Epithelial cell of prostate (primary cell): ENCODE results near the gene TIRAP.
A peak's percentile ranks its signal among the peaks of the same experiment; 100 is the strongest.
"Not testable (repeated sequence)": the region's sequence is repeated elsewhere in the genome, so short reads cannot be mapped to it uniquely, and the experiment has no call there.

ENCODE experiments used
- DNase-seq: peaks from one replicate; pipeline ENCODE4 v3.0.0-alpha.2; 2011; ENCODE audit warnings: low read depth, low spot score
- H3K27ac ChIP-seq: fragments of 450-650 bp; 2 replicates; pipeline ENCODE4 v1.5.1; 2017; ENCODE audit warnings: mild to moderate bottlenecking

Gene TIRAP

GRCh38 chr11:126282736-126283591 lies at the start of gene TIRAP:
TSS of gene TIRAP (plus strand) at chr11:126283093. CDS start at chr11:126290895, 7,802 bp downstream.
- DNase-seq: no peak

GRCh38 chr11:126233391-126233790 lies 49.5 kb upstream of the TIRAP start:
- peak; percentile 16 for DNase-seq
- H3K27ac ChIP-seq: no peak overlapping the region

More at GRCh38 chr11:126282736-126283591, at the start of gene TIRAP:
- peak within 1 kb of the TSS; percentile 76 for H3K27ac ChIP-seq

GRCh38 chr11:126246636-126247035 lies 36.3 kb upstream of the TIRAP start:
- no peak overlapping the region for H3K27ac ChIP-seq
- DNase-seq: no peak

- DNase-seq: no peak
- no peak overlapping the region for H3K27ac ChIP-seq
These were observed 29.6 kb upstream of the TIRAP start for GRCh38 chr11:126253265-126253664.

GRCh38 chr11:126254819-126255218 lies 28.1 kb upstream of the TIRAP start:
- no peak overlapping the region for H3K27ac ChIP-seq
- no peak for DNase-seq

GRCh38 chr11:126255507-126255906 lies 27.4 kb upstream of the TIRAP start:
- DNase-seq, H3K27ac ChIP-seq: not testable (repeated sequence)

- no peak overlapping the region for H3K27ac ChIP-seq
- DNase-seq: no peak
These were observed 26.7 kb upstream of the TIRAP start for GRCh38 chr11:126256216-126256615.

GRCh38 chr11:126257144-126257543 lies 25.7 kb upstream of the TIRAP start:
- H3K27ac ChIP-seq: no peak overlapping the region
- DNase-seq: no peak

- H3K27ac ChIP-seq: no peak overlapping the region
- no peak for DNase-seq
These were observed 25.1 kb upstream of the TIRAP start for GRCh38 chr11:126257764-126258163.

- H3K27ac ChIP-seq: no peak overlapping the region
- DNase-seq: no peak
These were observed 20.7 kb upstream of the TIRAP start for GRCh38 chr11:126262216-126262615.

- no peak for DNase-seq
- H3K27ac ChIP-seq: no peak overlapping the region
These were observed 19.4 kb upstream of the TIRAP start for GRCh38 chr11:126263489-126263888.

GRCh38 chr11:126265811-126266210 lies 17.1 kb upstream of the TIRAP start:
- no peak overlapping the region for H3K27ac ChIP-seq
- DNase-seq: no peak

- H3K27ac ChIP-seq: peak overlapping the region; percentile 75
- no peak for DNase-seq
These were observed 15.2 kb upstream of the TIRAP start for GRCh38 chr11:126267650-126268049.

GRCh38 chr11:126268361-126268707 lies 14.6 kb upstream of the TIRAP start:
- DNase-seq: no peak

GRCh38 chr11:126268708-126269579 lies 13.9 kb upstream of the TIRAP start, which contains the start of the genes FOXRED1 and SRPRA:
TSS of gene FOXRED1 (plus strand) at chr11:126269154. CDS start at chr11:126269207, 53 bp downstream.
TSS of gene SRPRA (minus strand) at chr11:126268895. CDS start at chr11:126268804, 91 bp downstream.
- DNase-seq: peak; percentile 96
- H3K27ac ChIP-seq: peak within 1 kb of the TSS; percentile 75

More at GRCh38 chr11:126268361-126268707, 14.6 kb upstream of the TIRAP start:
- H3K27ac ChIP-seq: peak overlapping the region; percentile 75

GRCh38 chr11:126277322-126277721 lies 5.6 kb upstream of the TIRAP start:
- H3K27ac ChIP-seq: no peak overlapping the region
- no peak for DNase-seq

GRCh38 chr11:126277780-126278179 lies 5.1 kb upstream of the TIRAP start:
- DNase-seq: no peak
- no peak overlapping the region for H3K27ac ChIP-seq

- no peak overlapping the region for H3K27ac ChIP-seq
- DNase-seq: no peak
These were observed 3.7 kb upstream of the TIRAP start for GRCh38 chr11:126279191-126279590.

GRCh38 chr11:126280595-126280994 lies 2.3 kb upstream of the TIRAP start:
- H3K27ac ChIP-seq: no peak overlapping the region
- no peak for DNase-seq

- DNase-seq: no peak
- H3K27ac ChIP-seq: no peak overlapping the region
These were observed 1.6 kb upstream of the TIRAP start for GRCh38 chr11:126281245-126281644.

- DNase-seq: no peak
- no peak overlapping the region for H3K27ac ChIP-seq
These were observed 1.2 kb upstream of the TIRAP start for GRCh38 chr11:126281666-126282175.
